GM19239 (cell line): ENCODE data around the gene SRPX2.

ENCODE experiments used
- DNase-seq: peaks from one replicate; pipeline ENCODE4 v3.0.0; 2011; ENCODE audit warnings: low spot score; ENCODE audit not compliant: insufficient read length
- FAIRE-seq: peaks from 2 replicates; lab custom pipeline; 2011; peaks lifted over from hg19 to GRCh38; lab: Jason Lieb, UNC

Gene SRPX2

GRCh38 chrX:100648458-100649417 is 4.7 kb downstream of the SRPX2 start:
- no peak for FAIRE-seq
- no peak for DNase-seq

- DNase-seq = no peak
- no peak for FAIRE-seq
These were observed 5.8 kb downstream of the SRPX2 start for GRCh38 chrX:100649550-100650356.

- FAIRE-seq (no peak), DNase-seq (no peak)
These were observed 6.8 kb downstream of the SRPX2 start for GRCh38 chrX:100650841-100651240.

GRCh38 chrX:100652266-100652665 is 8.3 kb downstream of the SRPX2 start:
- DNase-seq (no peak), FAIRE-seq (no peak)

GRCh38 chrX:100654261-100654660 is 10.3 kb downstream of the SRPX2 start:
- FAIRE-seq (no peak), DNase-seq (no peak)

GRCh38 chrX:100658941-100659381 is 15.0 kb downstream of the SRPX2 start:
- DNase-seq = no peak
- FAIRE-seq = no peak

- no peak for DNase-seq
- FAIRE-seq = no peak
These were observed 15.6 kb downstream of the SRPX2 start for GRCh38 chrX:100659431-100660137.

- no peak for FAIRE-seq
- no peak for DNase-seq
These were observed 18.2 kb downstream of the SRPX2 start for GRCh38 chrX:100662170-100662569.

GRCh38 chrX:100662796-100663195 is 18.8 kb downstream of the SRPX2 start:
- no peak for FAIRE-seq
- no peak for DNase-seq

- DNase-seq = no peak
- no peak for FAIRE-seq
These were observed 19.6 kb downstream of the SRPX2 start for GRCh38 chrX:100663642-100664041.

- no peak for FAIRE-seq
These were observed 29.0 kb downstream of the SRPX2 start for GRCh38 chrX:100672966-100673365.

GRCh38 chrX:100673397-100673953 is 29.5 kb downstream of the SRPX2 start:
- DNase-seq = no peak
- no peak for FAIRE-seq

More at GRCh38 chrX:100672966-100673365, 29.0 kb downstream of the SRPX2 start:
- DNase-seq = no peak

- FAIRE-seq (no peak), DNase-seq (no peak)
These were observed 30.7 kb downstream of the SRPX2 start for GRCh38 chrX:100674705-100675104.

GRCh38 chrX:100677611-100678181 is 33.7 kb downstream of the SRPX2 start:
- FAIRE-seq = no peak
- no peak for DNase-seq

- no peak for DNase-seq
- no peak for FAIRE-seq
These were observed 36.8 kb downstream of the SRPX2 start for GRCh38 chrX:100680756-100681155.

GRCh38 chrX:100681599-100681998 is 37.6 kb downstream of the SRPX2 start:
- no peak for FAIRE-seq
- no peak for DNase-seq

GRCh38 chrX:100682939-100683338 is 38.9 kb downstream of the SRPX2 start:
- FAIRE-seq (no peak), DNase-seq (no peak)

GRCh38 chrX:100685284-100685996 is 41.4 kb downstream of the SRPX2 start:
- FAIRE-seq = peak; percentile 97
- peak; percentile 16 for DNase-seq

GRCh38 chrX:100685997-100686305 is 42.0 kb downstream of the SRPX2 start:
- FAIRE-seq = no peak
- no peak for DNase-seq
